Upper lobe of left lung (tissue), 4 donors: ENCODE measurements around the gene RAPGEF5.

Experiments used
- CTCF ChIP-seq, 6 experiments: fragments of 450-650 bp in 4 of 6; fragments of 200-600 bp in 2 of 6; sonication (generic) in 2 of 6; IDR thresholded peaks; one replicate each; pipeline ENCODE4 v1.5.1; 2016 to 2019; ENCODE audit warnings: antibody characterized with exemption in 6 of 6
- EP300 ChIP-seq, 4 donors: sonication (generic); formaldehyde crosslinking; IDR thresholded peaks; one replicate each; pipeline ENCODE4 v1.5.1; 2017; ENCODE audit warnings: antibody characterized with exemption in 4 of 4, control low read depth in 2 of 4
- POLR2A ChIP-seq, 4 donors: fragments of 450-650 bp; IDR thresholded peaks; one replicate each; pipeline ENCODE4 v1.5.1; 2016 to 2017; ENCODE audit warnings: antibody characterized with exemption in 4 of 4, mild to moderate bottlenecking in 2 of 4
- POLR2AphosphoS5 ChIP-seq, 2 donors: sonication (generic); formaldehyde crosslinking; IDR thresholded peaks; one replicate each; pipeline ENCODE4 v1.5.1; 2017; ENCODE audit warnings: antibody characterized with exemption in 2 of 2

- TF ChIP-seq POLR2AphosphoS5 (IDR thresholded peaks at IDR 0.05) (no peak), CTCF (IDR thresholded peaks at IDR 0.05) (no peak), POLR2A (IDR thresholded peaks at IDR 0.05) (no peak), EP300 (IDR thresholded peaks at IDR 0.05) (no peak)
Measured at GRCh38 chr7:22281481-22281880, 75.5 kb downstream of the RAPGEF5 start.
